GM21723 (cell line): ENCODE results near the gene ZCCHC14.

ENCODE experiments used
- ATAC-seq: cut with Tn5 transposase; IDR thresholded peaks from one replicate; pipeline ENCODE4 v1.9.1; 2021; ENCODE audit warnings: mild to moderate bottlenecking, moderate library complexity; ENCODE audit not compliant: unreplicated experiment

ZCCHC14 gene

GRCh38 chr16:87458424-87458915 is 34.4 kb downstream of the ZCCHC14 start:
- ATAC-seq: no peak

GRCh38 chr16:87457709-87458423 is 35.0 kb downstream of the ZCCHC14 start:
- no peak for ATAC-seq

GRCh38 chr16:87457061-87457611 is 35.7 kb downstream of the ZCCHC14 start:
- ATAC-seq: no peak

GRCh38 chr16:87454391-87454790 is 38.4 kb downstream of the ZCCHC14 start:
- no peak for ATAC-seq

GRCh38 chr16:87453326-87453725 is 39.5 kb downstream of the ZCCHC14 start:
- no peak for ATAC-seq

GRCh38 chr16:87451563-87452210 is 41.1 kb downstream of the ZCCHC14 start:
- ATAC-seq: no peak

GRCh38 chr16:87448866-87449265 is 44.0 kb downstream of the ZCCHC14 start:
- ATAC-seq: no peak

GRCh38 chr16:87447323-87447722 is 45.5 kb downstream of the ZCCHC14 start:
- ATAC-seq: no peak

GRCh38 chr16:87446479-87446878 is 46.3 kb downstream of the ZCCHC14 start:
- no peak for ATAC-seq

GRCh38 chr16:87445486-87445885 is 47.3 kb downstream of the ZCCHC14 start:
- no peak for ATAC-seq

GRCh38 chr16:87443964-87444363 is 48.9 kb downstream of the ZCCHC14 start:
- ATAC-seq: no peak

GRCh38 chr16:87443016-87443415 is 49.8 kb downstream of the ZCCHC14 start:
- ATAC-seq: no peak

GRCh38 chr16:87442581-87442966 is 50.2 kb downstream of the ZCCHC14 start:
- ATAC-seq: no peak

- no peak for ATAC-seq
These were observed 50.8 kb downstream of the ZCCHC14 start for GRCh38 chr16:87441886-87442580.

- no peak for ATAC-seq
These were observed 52.9 kb downstream of the ZCCHC14 start for GRCh38 chr16:87439926-87440325.

GRCh38 chr16:87438611-87438985 is 54.2 kb downstream of the ZCCHC14 start:
- no peak for ATAC-seq

- no peak for ATAC-seq
These were observed 54.8 kb downstream of the ZCCHC14 start for GRCh38 chr16:87437911-87438610.

GRCh38 chr16:87437327-87437726 is 55.5 kb downstream of the ZCCHC14 start:
- ATAC-seq: no peak

- no peak for ATAC-seq
These were observed 56.3 kb downstream of the ZCCHC14 start for GRCh38 chr16:87436225-87437172.
